K562 (cell line): ENCODE measurements around the gene GLIS2. TPM values are rescaled to one million over a fixed set of nuclear protein-coding genes. Genes with fewer than 3 reads are reported as not detected.

Experiments
- CHD4 ChIP-seq: fragments of 200-600 bp; sonication (generic); IDR thresholded peaks from 3 replicates; pipeline ENCODE4 v1.6.1; 2012; ENCODE audit warnings: low read depth, mild to moderate bottlenecking, mixed read lengths, low read length, inconsistent platforms; ENCODE audit not compliant: insufficient read depth, insufficient replicate concordance, poor library complexity, severe bottlenecking
- CUX1 ChIP-seq: fragments of 200-800 bp; sonication (Bioruptor generic); IDR thresholded peaks from 2 replicates; pipeline ENCODE4 v1.6.1; 2016; ENCODE audit warnings: missing genetic modification characterization, missing compliant biosample characterization
- E2F4 ChIP-seq: sonication (generic); formaldehyde crosslinking; IDR thresholded peaks from 2 replicates; pipeline ENCODE4 v1.8.0; 2022; ENCODE audit warnings: mild to moderate bottlenecking, low read depth, missing genetic modification reagents
- E4F1 ChIP-seq: fragments of 250-450 bp; sonication (Bioruptor Pico); IDR thresholded peaks from 2 replicates; pipeline ENCODE4 v1.5.0; 2021; ENCODE audit warnings: mild to moderate bottlenecking, borderline replicate concordance
- HDAC8 ChIP-seq: fragments of 450-650 bp; IDR thresholded peaks from 2 replicates; pipeline ENCODE4 v1.6.1; 2016; ENCODE audit warnings: mild to moderate bottlenecking, missing genetic modification characterization, moderate library complexity, missing compliant biosample characterization
- HNRNPUL1 ChIP-seq: fragments of 200-400 bp; formaldehyde crosslinking; IDR thresholded peaks from 2 replicates; pipeline ENCODE4 v1.6.1; 2017; ENCODE audit warnings: low read length
- IFI16 ChIP-seq: fragments of 250-450 bp; sonication (Bioruptor Pico); IDR thresholded peaks from 2 replicates; pipeline ENCODE4 v2.1.2; 2022; ENCODE audit warnings: mild to moderate bottlenecking, inconsistent platforms
- KDM1A ChIP-seq, 2 experiments: fragments of 450-650 bp; IDR thresholded peaks; 2 replicates each; pipeline ENCODE4 v1.6.1; 2016; ENCODE audit warnings: mild to moderate bottlenecking in 2 of 2
- MLLT1 ChIP-seq, 2 experiments: fragments of 450-650 bp; IDR thresholded peaks; 2 replicates each; pipeline ENCODE4 v1.6.1; 2016
- OTX1 ChIP-seq: fragments of 450-650 bp; formaldehyde crosslinking; IDR thresholded peaks from 2 replicates; pipeline ENCODE4 v1.4.0; 2022; ENCODE audit warnings: mild to moderate bottlenecking
- PHF20 ChIP-seq: fragments of 450-650 bp; IDR thresholded peaks from 2 replicates; pipeline ENCODE4 v1.6.1; 2018; ENCODE audit not compliant: partially characterized antibody
- POLR2G ChIP-seq: fragments of 200-400 bp; formaldehyde crosslinking; IDR thresholded peaks from 2 replicates; pipeline ENCODE4 v1.6.1; 2017; ENCODE audit warnings: low read depth, mild to moderate bottlenecking, antibody characterized with exemption, low read length, moderate library complexity
- PTBP1 ChIP-seq: fragments of 200-400 bp; formaldehyde crosslinking; IDR thresholded peaks from 2 replicates; pipeline ENCODE4 v1.6.1; 2017; ENCODE audit warnings: low read depth, low read length
- PTTG1 ChIP-seq: fragments of 450-650 bp; IDR thresholded peaks from 2 replicates; pipeline ENCODE4 v1.6.1; 2016; ENCODE audit warnings: low read depth, mild to moderate bottlenecking, missing genetic modification characterization, missing compliant biosample characterization
- RBM22 ChIP-seq: fragments of 200-400 bp; formaldehyde crosslinking; IDR thresholded peaks from 2 replicates; pipeline ENCODE4 v1.6.1; 2018; ENCODE audit warnings: low read length, low read depth; ENCODE audit not compliant: poor library complexity, severe bottlenecking
- ZFP36 ChIP-seq: fragments of 150-350 bp; IDR thresholded peaks from 2 replicates; pipeline ENCODE4 v1.6.1; 2018; ENCODE audit warnings: low read length, low read depth; ENCODE audit not compliant: partially characterized antibody
- polyA plus RNA-seq, 8 experiments: library from polyadenylated mRNA; depleted of rRNA in 4 of 8; stranded (reverse) in 5 of 8; unstranded in 3 of 8; fragments of >200 nt; fragmentation: Nextera tagmentation in 2 of 8; fragmentation: Illumina TruSeq in 1 of 8; extraction: Ambion mirVana in 2 of 8; extraction: Trizol in 1 of 8; gene quantifications; 2 replicates each; pipeline versions ENCODE4 v1.2.1 to v1.2.3, GENCODE V29; 2011 to 2014; ENCODE audit warnings: inconsistent platforms in 1 of 8, missing spikeins in 1 of 8
- total RNA-seq, 7 experiments: library from RNA; depleted of rRNA in 6 of 7; stranded (reverse); fragments of >200 nt in 6 of 7; fragmentation: Illumina TruSeq in 2 of 7; extraction: Trizol in 2 of 7; gene quantifications; 2 replicates each; pipeline versions ENCODE4 v1.2.1 to v1.2.3, GENCODE V29; 2011 to 2021; ENCODE audit warnings: low replicate concordance in 1 of 7

Gene GLIS2
- total and polyA plus RNA-seq, 9 of the 15 experiments (the other 6 are each of a cell fraction or from before 2014, with no cell fraction given) = 0.10 to 9.0 (median 0.57) TPM

- TF ChIP-seq CUX1 (no peak), HDAC8 (no peak), ZFP36 (peak; percentile 64), IFI16 (CRISPR knock-in tag) (no peak), MLLT1 (IDR thresholded peaks at IDR 0.05) (no peak), PTTG1 (no peak), OTX1 (no peak), HNRNPUL1 (no peak), CHD4 (no peak), E2F4 (CRISPR knock-in tag) (no peak), PHF20 (no peak), E4F1 (CRISPR knock-in tag) (no peak), POLR2G (peak; percentile 4; the same call in 1 of the 2 replicates), PTBP1 (peak; percentile 73; the same call in 1 of the 2 replicates), KDM1A (IDR thresholded peaks at IDR 0.05) (peak in 1 of 2 experiments; percentile 54; a peak in 1 of 4 replicates), RBM22 (peak; percentile 32)
Measured at GRCh38 chr16:4361033-4361943, 45.4 kb downstream of the GLIS2 start (continued).
